ENCODE data around the gene C9orf43.
"Not testable (repeated sequence)": the region's sequence is repeated elsewhere in the genome, so short reads cannot be mapped to it uniquely, and the experiment has no call there.

C9orf43 gene

GRCh38 chr9:113372059-113372458 lies 38.5 kb upstream of the C9orf43 start:
- Histone ChIP-seq H3K9ac (ENCODE audit: low read depth in 1 of 2, low read length in 2 of 2) (no peak overlapping the region), H3K4me3 (ENCODE audit: low read depth in 1 of 2, low read length in 2 of 2) (no peak overlapping the region), H3K4me1 (ENCODE audit: control insufficient read depth in 1 of 2, insufficient read depth in 2 of 2, low read length in 2 of 2) (peaks cover 31 to 41% of the 10 kb centered on the region in 2 donors), H3K36me3 (ENCODE audit: control insufficient read depth in 1 of 2, insufficient read depth in 2 of 2, low read length in 2 of 2) (peaks cover 23 to 33% of the 10 kb centered on the region in 2 donors), H3K27ac (ENCODE audit: low read depth, low read length) (no peak overlapping the region), H3K27me3 (ENCODE audit: control insufficient read depth in 1 of 2, insufficient read depth in 2 of 2, low read length in 2 of 2) (no peaks in the 10 kb centered on the region), H3K9me3 (ENCODE audit: control insufficient read depth in 1 of 2, low read length in 2 of 2) (no peaks in the 10 kb centered on the region)

GRCh38 chr9:113373256-113373655 lies 37.3 kb upstream of the C9orf43 start:
- Histone ChIP-seq H3K4me3 (ENCODE audit: low read depth in 1 of 2, low read length in 2 of 2) (peak overlapping the region; percentile 43 to 53), H3K36me3 (ENCODE audit: control insufficient read depth in 1 of 2, insufficient read depth in 2 of 2, low read length in 2 of 2) (peaks cover 22 to 33% of the 10 kb centered on the region in 2 donors), H3K9me3 (ENCODE audit: control insufficient read depth in 1 of 2, low read length in 2 of 2) (no peaks in the 10 kb centered on the region), H3K27ac (ENCODE audit: low read depth, low read length) (no peak overlapping the region), H3K27me3 (ENCODE audit: control insufficient read depth in 1 of 2, insufficient read depth in 2 of 2, low read length in 2 of 2) (no peaks in the 10 kb centered on the region), H3K4me1 (ENCODE audit: control insufficient read depth in 1 of 2, insufficient read depth in 2 of 2, low read length in 2 of 2) (peaks cover 31 to 45% of the 10 kb centered on the region in 2 donors), H3K9ac (ENCODE audit: low read depth in 1 of 2, low read length in 2 of 2) (peak overlapping the region; percentile 22 to 39)

- Histone ChIP-seq H3K36me3 (ENCODE audit: control insufficient read depth in 1 of 2, insufficient read depth in 2 of 2, low read length in 2 of 2) (peaks cover 19 to 33% of the 10 kb centered on the region in 2 donors), H3K9me3 (ENCODE audit: control insufficient read depth in 1 of 2, low read length in 2 of 2) (no peaks in the 10 kb centered on the region), H3K4me1 (ENCODE audit: control insufficient read depth in 1 of 2, insufficient read depth in 2 of 2, low read length in 2 of 2) (peaks cover 35 to 49% of the 10 kb centered on the region in 2 donors), H3K27me3 (ENCODE audit: control insufficient read depth in 1 of 2, insufficient read depth in 2 of 2, low read length in 2 of 2) (no peaks in the 10 kb centered on the region), H3K27ac (ENCODE audit: low read depth, low read length) (no peak overlapping the region), H3K4me3 (ENCODE audit: low read depth in 1 of 2, low read length in 2 of 2) (peak overlapping the region; percentile 43 to 53), H3K9ac (ENCODE audit: low read depth in 1 of 2, low read length in 2 of 2) (peak overlapping the region; percentile 29 to 39)
These were observed 36.7 kb upstream of the C9orf43 start for GRCh38 chr9:113373676-113374392.

DNA sequence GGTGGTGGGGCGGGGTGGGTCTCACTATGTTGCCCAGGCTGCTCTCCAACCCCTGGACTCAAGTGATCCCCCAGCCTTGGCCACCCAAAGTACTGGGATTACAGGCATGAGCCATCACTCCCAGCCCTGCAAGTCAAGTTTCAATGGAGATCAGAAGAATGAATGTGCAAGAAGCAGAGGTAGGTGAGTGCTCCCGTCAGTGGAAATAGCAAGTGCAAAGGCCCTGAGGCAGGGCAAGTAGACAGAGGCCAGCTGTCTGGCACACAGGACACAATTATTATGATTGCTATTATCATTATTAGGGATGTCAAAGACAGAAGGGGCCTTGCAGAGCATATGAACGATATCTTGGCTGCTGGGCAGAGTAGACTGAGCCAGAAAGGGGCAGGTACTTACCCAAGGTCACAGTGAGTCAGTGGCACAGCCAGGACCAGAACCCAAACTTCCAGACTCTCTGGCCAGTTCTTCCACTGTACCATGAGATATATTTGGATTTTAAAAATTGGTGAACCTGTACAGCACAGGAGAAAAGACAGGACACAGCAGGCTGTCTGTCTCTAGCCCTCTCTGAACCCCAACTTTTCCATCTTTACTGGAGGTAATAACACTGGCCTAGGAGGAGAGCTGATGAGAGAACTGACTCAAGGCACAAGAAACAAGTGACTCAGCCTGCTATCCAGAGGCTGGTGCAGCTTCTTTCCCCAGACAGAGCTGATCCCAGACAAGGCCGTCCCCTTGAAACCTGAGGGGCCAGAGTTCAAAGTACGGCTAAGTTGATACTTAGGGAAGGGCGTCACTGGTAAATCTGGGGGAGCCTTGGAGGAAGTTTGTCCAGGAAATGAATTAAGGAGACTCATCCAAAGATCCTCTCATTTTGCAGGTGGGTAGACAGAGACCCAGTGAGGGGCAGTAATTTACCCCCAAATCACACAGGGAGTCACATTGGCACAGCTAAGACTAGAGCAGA lies 35.2 kb upstream of the C9orf43 start:
- Histone ChIP-seq H3K36me3 (ENCODE audit: control insufficient read depth in 1 of 2, insufficient read depth in 2 of 2, low read length in 2 of 2) (peaks cover 19 to 33% of the 10 kb centered on the region in 2 donors), H3K27ac (ENCODE audit: low read depth, low read length) (peak overlapping the region; percentile 51), H3K27me3 (ENCODE audit: control insufficient read depth in 1 of 2, insufficient read depth in 2 of 2, low read length in 2 of 2) (no peaks in the 10 kb centered on the region), H3K4me3 (ENCODE audit: low read depth in 1 of 2, low read length in 2 of 2) (peak overlapping the region; percentile 65 to 88), H3K9me3 (ENCODE audit: control insufficient read depth in 1 of 2, low read length in 2 of 2) (no peaks in the 10 kb centered on the region), H3K9ac (ENCODE audit: low read depth in 1 of 2, low read length in 2 of 2) (peak overlapping the region; percentile 44 to 64), H3K4me1 (ENCODE audit: control insufficient read depth in 1 of 2, insufficient read depth in 2 of 2, low read length in 2 of 2) (peaks cover 40 to 56% of the 10 kb centered on the region in 2 donors)

- peaks cover 49 to 61% of the 10 kb centered on the region in 2 donors for H3K4me1 ChIP-seq (ENCODE audit: control insufficient read depth in 1 of 2, insufficient read depth in 2 of 2, low read length in 2 of 2)
- peaks cover 19 to 32% of the 10 kb centered on the region in 2 donors for H3K36me3 ChIP-seq (ENCODE audit: control insufficient read depth in 1 of 2, insufficient read depth in 2 of 2, low read length in 2 of 2)
- H3K27me3 ChIP-seq (ENCODE audit: control insufficient read depth in 1 of 2, insufficient read depth in 2 of 2, low read length in 2 of 2), result no peaks in the 10 kb centered on the region
- peak within 1 kb of the TSS; percentile 90 for H3K27ac ChIP-seq (ENCODE audit: low read depth, low read length)
- H3K9me3 ChIP-seq (ENCODE audit: control insufficient read depth in 1 of 2, low read length in 2 of 2), result no peaks in the 10 kb centered on the region
- peak within 1 kb of the TSS; percentile 83 to 88 for H3K4me3 ChIP-seq (ENCODE audit: low read depth in 1 of 2, low read length in 2 of 2)
- H3K9ac ChIP-seq (ENCODE audit: low read depth in 1 of 2, low read length in 2 of 2), result peak within 1 kb of the TSS; percentile 83 to 89
These were observed 33.6 kb upstream of the C9orf43 start, which contains the start of gene HDHD3 for GRCh38 chr9:113376634-113377567. Gene HDHD3, minus strand, starts transcription at chr9:113376986. Its CDS starts 2,632 bp downstream, at chr9:113374354.

DNA sequence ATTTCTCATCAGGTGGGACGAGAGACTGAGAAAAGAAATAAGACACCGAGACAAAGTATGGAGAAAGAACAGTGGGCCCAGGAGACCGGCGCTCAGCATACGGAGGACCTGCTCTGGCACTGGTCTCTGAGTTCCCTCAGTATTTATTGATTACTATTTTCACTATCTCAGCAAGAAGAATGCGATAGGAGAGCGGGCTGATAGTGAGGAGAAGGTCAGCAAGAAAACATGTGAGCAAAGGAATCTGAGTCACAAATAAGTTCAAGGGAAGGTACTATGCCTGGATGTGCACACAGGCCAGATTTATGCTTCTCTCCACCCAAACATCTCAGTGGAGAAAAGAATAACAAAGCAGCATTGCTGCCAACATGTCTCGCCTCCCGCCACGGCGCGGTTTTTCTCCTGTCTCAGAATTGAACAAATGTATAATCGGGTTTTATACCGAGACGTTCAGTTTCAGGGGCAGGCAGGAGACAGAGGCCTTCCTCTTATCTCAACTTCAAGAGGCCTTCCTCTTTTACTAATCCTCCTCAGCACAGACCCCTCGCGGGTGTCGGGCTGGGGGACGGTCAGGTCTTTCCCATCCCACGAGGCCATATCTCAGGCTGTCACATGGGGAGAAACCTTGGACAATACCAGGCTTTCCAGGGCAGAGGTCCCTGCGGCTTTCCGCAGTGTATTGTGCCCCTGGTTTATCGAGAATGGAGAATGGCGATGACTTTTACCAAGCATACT lies 31.3 kb upstream of the C9orf43 start:
- Histone ChIP-seq H3K4me1 (ENCODE audit: control insufficient read depth in 1 of 2, insufficient read depth in 2 of 2, low read length in 2 of 2) (peaks cover 31 to 38% of the 10 kb centered on the region in 2 donors), H3K4me3 (ENCODE audit: low read depth in 1 of 2, low read length in 2 of 2) (peak overlapping the region in 1 of 2 donors; percentile 32)
- H3K9ac ChIP-seq (ENCODE audit: low read depth in 1 of 2, low read length in 2 of 2); H3K9me3 ChIP-seq (ENCODE audit: control insufficient read depth in 1 of 2, low read length in 2 of 2); H3K27ac ChIP-seq (ENCODE audit: low read depth, low read length); H3K36me3 ChIP-seq (ENCODE audit: control insufficient read depth in 1 of 2, insufficient read depth in 2 of 2, low read length in 2 of 2); H3K27me3 ChIP-seq (ENCODE audit: control insufficient read depth in 1 of 2, insufficient read depth in 2 of 2, low read length in 2 of 2): not testable (repeated sequence)

DNA sequence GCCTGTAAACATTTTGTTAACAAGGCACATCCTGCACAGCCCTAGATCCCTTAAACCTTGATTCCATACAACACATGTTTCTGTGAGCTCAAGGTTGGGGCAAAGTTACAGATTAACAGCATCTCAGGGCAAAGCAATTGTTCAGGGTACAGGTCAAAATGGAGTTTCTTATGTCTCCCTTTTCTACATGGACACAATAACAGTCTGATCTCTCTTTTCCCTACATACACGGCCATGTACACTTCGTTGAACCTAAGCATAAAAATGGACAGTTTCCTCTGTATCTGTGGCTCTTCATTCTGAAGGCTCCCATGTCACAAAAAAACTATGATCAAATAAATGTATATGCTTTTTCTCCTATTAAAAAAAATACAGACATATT lies 30.7 kb upstream of the C9orf43 start:
- not testable (repeated sequence) for H3K36me3 ChIP-seq (ENCODE audit: control insufficient read depth in 1 of 2, insufficient read depth in 2 of 2, low read length in 2 of 2); H3K4me3 ChIP-seq (ENCODE audit: low read depth in 1 of 2, low read length in 2 of 2); H3K9me3 ChIP-seq (ENCODE audit: control insufficient read depth in 1 of 2, low read length in 2 of 2); H3K9ac ChIP-seq (ENCODE audit: low read depth in 1 of 2, low read length in 2 of 2); H3K27me3 ChIP-seq (ENCODE audit: control insufficient read depth in 1 of 2, insufficient read depth in 2 of 2, low read length in 2 of 2); H3K27ac ChIP-seq (ENCODE audit: low read depth, low read length)
- H3K4me1 ChIP-seq (ENCODE audit: control insufficient read depth in 1 of 2, insufficient read depth in 2 of 2, low read length in 2 of 2), result peaks cover 29 to 34% of the 10 kb centered on the region in 2 donors

GRCh38 chr9:113380869-113381378 lies 29.6 kb upstream of the C9orf43 start:
- Histone ChIP-seq H3K36me3 (ENCODE audit: control insufficient read depth in 1 of 2, insufficient read depth in 2 of 2, low read length in 2 of 2) (peaks cover 0 to 5% of the 10 kb centered on the region in 2 donors), H3K27ac (ENCODE audit: low read depth, low read length) (no peak overlapping the region), H3K9ac (ENCODE audit: low read depth in 1 of 2, low read length in 2 of 2) (no peak overlapping the region), H3K9me3 (ENCODE audit: control insufficient read depth in 1 of 2, low read length in 2 of 2) (no peaks in the 10 kb centered on the region), H3K4me1 (ENCODE audit: control insufficient read depth in 1 of 2, insufficient read depth in 2 of 2, low read length in 2 of 2) (peaks cover 24 to 25% of the 10 kb centered on the region in 2 donors), H3K27me3 (ENCODE audit: control insufficient read depth in 1 of 2, insufficient read depth in 2 of 2, low read length in 2 of 2) (no peaks in the 10 kb centered on the region), H3K4me3 (ENCODE audit: low read depth in 1 of 2, low read length in 2 of 2) (peak overlapping the region in 1 of 2 donors; percentile 35)

- H3K9ac ChIP-seq (ENCODE audit: low read depth in 1 of 2, low read length in 2 of 2); H3K9me3 ChIP-seq (ENCODE audit: control insufficient read depth in 1 of 2, low read length in 2 of 2); H3K27ac ChIP-seq (ENCODE audit: low read depth, low read length); H3K36me3 ChIP-seq (ENCODE audit: control insufficient read depth in 1 of 2, insufficient read depth in 2 of 2, low read length in 2 of 2); H3K4me3 ChIP-seq (ENCODE audit: low read depth in 1 of 2, low read length in 2 of 2); H3K27me3 ChIP-seq (ENCODE audit: control insufficient read depth in 1 of 2, insufficient read depth in 2 of 2, low read length in 2 of 2): not testable (repeated sequence)
- H3K4me1 ChIP-seq (ENCODE audit: control insufficient read depth in 1 of 2, insufficient read depth in 2 of 2, low read length in 2 of 2), result peaks cover 26 to 29% of the 10 kb centered on the region in 2 donors
These were observed 29.1 kb upstream of the C9orf43 start for GRCh38 chr9:113381441-113381840.
